Measurements from ENCODE around the gene VPS13D.
"Not testable (repeated sequence)": the region's sequence is repeated elsewhere in the genome, so short reads cannot be mapped to it uniquely, and the experiment has no call there.

Gene VPS13D

GRCh38 chr1:12450090-12450755 lies 220.4 kb downstream of the VPS13D start:
- DNase-seq (ENCODE audit: low read depth in 3 of 3): no peak

GRCh38 chr1:12450756-12451559 lies 221.1 kb downstream of the VPS13D start:
- no peak for DNase-seq (ENCODE audit: low read depth in 3 of 3)

GRCh38 chr1:12451560-12451900 lies 221.7 kb downstream of the VPS13D start:
- DNase-seq (ENCODE audit: low read depth in 3 of 3): no peak

GRCh38 chr1:12452262-12452661 lies 222.4 kb downstream of the VPS13D start:
- no peak for DNase-seq (ENCODE audit: low read depth in 3 of 3)

- no peak for DNase-seq (ENCODE audit: low read depth in 3 of 3)
Measured at GRCh38 chr1:12453400-12454343, 223.8 kb downstream of the VPS13D start.

GRCh38 chr1:12454406-12455391 lies 224.9 kb downstream of the VPS13D start:
- DNase-seq (ENCODE audit: low read depth in 3 of 3): no peak

GRCh38 chr1:12456081-12456480 lies 226.3 kb downstream of the VPS13D start:
- DNase-seq (ENCODE audit: low read depth in 3 of 3): not testable (repeated sequence)

GRCh38 chr1:12456979-12457378 lies 227.1 kb downstream of the VPS13D start:
- DNase-seq (ENCODE audit: low read depth in 3 of 3): no peak

- no peak for DNase-seq (ENCODE audit: low read depth in 3 of 3)
Measured at GRCh38 chr1:12457771-12458170, 227.9 kb downstream of the VPS13D start.

- DNase-seq (ENCODE audit: low read depth in 3 of 3): no peak
Measured at GRCh38 chr1:12458571-12458970, 228.7 kb downstream of the VPS13D start.

- no peak for DNase-seq (ENCODE audit: low read depth in 3 of 3)
Measured at GRCh38 chr1:12460121-12460520, 230.3 kb downstream of the VPS13D start.

GRCh38 chr1:12460911-12461621 lies 231.2 kb downstream of the VPS13D start:
- DNase-seq (ENCODE audit: low read depth in 3 of 3): no peak

- DNase-seq (ENCODE audit: low read depth in 3 of 3): no peak
Measured at GRCh38 chr1:12461754-12462153, 231.9 kb downstream of the VPS13D start.

- DNase-seq (ENCODE audit: low read depth in 3 of 3): no peak
Measured at GRCh38 chr1:12462586-12462985, 232.8 kb downstream of the VPS13D start.

- no peak for DNase-seq (ENCODE audit: low read depth in 3 of 3)
Measured at GRCh38 chr1:12464045-12464461, 234.2 kb downstream of the VPS13D start.

GRCh38 chr1:12464598-12465056 lies 234.8 kb downstream of the VPS13D start:
- no peak for DNase-seq (ENCODE audit: low read depth in 3 of 3)

GRCh38 chr1:12465126-12465525 lies 235.3 kb downstream of the VPS13D start:
- no peak for DNase-seq (ENCODE audit: low read depth in 3 of 3)

GRCh38 chr1:12466816-12467215 lies 237.0 kb downstream of the VPS13D start:
- DNase-seq (ENCODE audit: low read depth in 3 of 3): no peak

GRCh38 chr1:12467570-12468286 lies 237.9 kb downstream of the VPS13D start:
- DNase-seq (ENCODE audit: low read depth in 3 of 3): no peak

GRCh38 chr1:12468323-12468722 lies 238.5 kb downstream of the VPS13D start:
- DNase-seq (ENCODE audit: low read depth in 3 of 3): no peak
